SK-N-SH treated with all-trans-retinoic acid at 6 μM for 48 hours (cell line): ENCODE data around the gene ALMS1.
A peak's percentile ranks its signal among the peaks of the same experiment; 100 is the strongest.

Experiments used
- ATAC-seq: fragments of 200-7000 bp; cut with Tn5 transposase; 3 replicates; pipeline ENCODE4 v1.9.1; 2020; ENCODE audit warnings: mild to moderate bottlenecking, moderate library complexity
- ARNTL ChIP-seq: fragments of 450-650 bp; formaldehyde crosslinking; IDR thresholded peaks from 2 replicates; pipeline ENCODE4 v1.5.0; 2020; ENCODE audit warnings: low read depth, mild to moderate bottlenecking, moderate library complexity, borderline replicate concordance
- CREB5 ChIP-seq: fragments of 250-450 bp; sonication (Bioruptor Pico); IDR thresholded peaks from 2 replicates; pipeline ENCODE4 v1.5.1; 2020; ENCODE audit warnings: low read depth, mild to moderate bottlenecking, moderate library complexity
- CSDC2 ChIP-seq: fragments of 250-450 bp; sonication (Bioruptor Pico); IDR thresholded peaks from 2 replicates; pipeline ENCODE4 v1.5.0; 2020; ENCODE audit warnings: mild to moderate bottlenecking, moderate library complexity
- CSRNP3 ChIP-seq: fragments of 250-450 bp; sonication (Bioruptor Pico); IDR thresholded peaks from 2 replicates; pipeline ENCODE4 v1.5.1; 2021; ENCODE audit warnings: mild to moderate bottlenecking, moderate library complexity
- ESRRG ChIP-seq: fragments of 250-450 bp; sonication (Bioruptor Pico); IDR thresholded peaks from 2 replicates; pipeline ENCODE4 v1.6.1; 2021; ENCODE audit warnings: mild to moderate bottlenecking
- GLIS3 ChIP-seq: fragments of 250-450 bp; sonication (Bioruptor Pico); IDR thresholded peaks from 2 replicates; pipeline ENCODE4 v1.5.0; 2020; ENCODE audit warnings: mild to moderate bottlenecking, moderate library complexity
- OSR1 ChIP-seq: fragments of 250-450 bp; sonication (Bioruptor Pico); IDR thresholded peaks from 2 replicates; pipeline ENCODE4 v1.8.0; 2022; ENCODE audit warnings: moderate library complexity, mild to moderate bottlenecking, inconsistent platforms
- PATZ1 ChIP-seq: fragments of 250-450 bp; sonication (Bioruptor Pico); IDR thresholded peaks from 2 replicates; pipeline ENCODE4 v1.8.0; 2020; ENCODE audit warnings: mild to moderate bottlenecking, moderate library complexity, borderline replicate concordance
- PPARA ChIP-seq: fragments of 250-450 bp; sonication (Bioruptor Pico); IDR thresholded peaks from 2 replicates; pipeline ENCODE4 v1.5.0; 2020; ENCODE audit warnings: mild to moderate bottlenecking, borderline replicate concordance
- RARB ChIP-seq: fragments of 250-450 bp; sonication (Bioruptor Pico); IDR thresholded peaks from 2 replicates; pipeline ENCODE4 v1.8.0; 2021; ENCODE audit warnings: mild to moderate bottlenecking, moderate library complexity
- SNAI2 ChIP-seq: fragments of 250-450 bp; sonication (Bioruptor Pico); IDR thresholded peaks from 2 replicates; pipeline ENCODE4 v1.5.0; 2020; ENCODE audit warnings: mild to moderate bottlenecking, moderate library complexity
- TCF4 ChIP-seq: fragments of 250-450 bp; sonication (Bioruptor Pico); IDR thresholded peaks from 2 replicates; pipeline ENCODE4 v1.8.0; 2021; ENCODE audit warnings: mild to moderate bottlenecking, moderate library complexity, borderline replicate concordance
- TOX ChIP-seq: fragments of 250-450 bp; sonication (Bioruptor Pico); IDR thresholded peaks from 2 replicates; pipeline ENCODE4 v1.8.0; 2021; ENCODE audit warnings: mild to moderate bottlenecking, moderate library complexity, borderline replicate concordance
- ZC3H10 ChIP-seq: fragments of 250-450 bp; sonication (Bioruptor Pico); IDR thresholded peaks from 2 replicates; pipeline ENCODE4 v1.5.1; 2021; ENCODE audit warnings: mild to moderate bottlenecking, moderate library complexity
- ZFP3 ChIP-seq: fragments of 250-450 bp; sonication (Bioruptor Pico); IDR thresholded peaks from 2 replicates; pipeline ENCODE4 v1.5.0; 2020; ENCODE audit warnings: mild to moderate bottlenecking, moderate library complexity
- ZNF565 ChIP-seq: fragments of 450-650 bp; formaldehyde crosslinking; conservative IDR thresholded peaks from 2 replicates; pipeline ENCODE4 v1.5.0; 2020; ENCODE audit warnings: low read depth, mild to moderate bottlenecking, moderate library complexity
- ZNF70 ChIP-seq: fragments of 450-650 bp; formaldehyde crosslinking; IDR thresholded peaks from 2 replicates; pipeline ENCODE4 v1.5.0; 2020; ENCODE audit warnings: mild to moderate bottlenecking, moderate library complexity
- ZNF8 ChIP-seq: fragments of 450-650 bp; formaldehyde crosslinking; IDR thresholded peaks from 2 replicates; pipeline ENCODE4 v1.5.0; 2020; ENCODE audit warnings: mild to moderate bottlenecking, moderate library complexity
- TF ChIP-seq, protein P1 (sequence below): fragments of 250-450 bp; sonication (Bioruptor Pico); IDR thresholded peaks from 2 replicates; pipeline ENCODE4 v1.8.0; 2021; ENCODE audit warnings: low read depth, mild to moderate bottlenecking, moderate library complexity, borderline replicate concordance
- TF ChIP-seq, protein P2 (sequence below): fragments of 250-450 bp; sonication (Bioruptor Pico); IDR thresholded peaks from 2 replicates; pipeline ENCODE4 v1.5.0; 2020; ENCODE audit warnings: mild to moderate bottlenecking, moderate library complexity

The ALMS1 gene

DNA sequence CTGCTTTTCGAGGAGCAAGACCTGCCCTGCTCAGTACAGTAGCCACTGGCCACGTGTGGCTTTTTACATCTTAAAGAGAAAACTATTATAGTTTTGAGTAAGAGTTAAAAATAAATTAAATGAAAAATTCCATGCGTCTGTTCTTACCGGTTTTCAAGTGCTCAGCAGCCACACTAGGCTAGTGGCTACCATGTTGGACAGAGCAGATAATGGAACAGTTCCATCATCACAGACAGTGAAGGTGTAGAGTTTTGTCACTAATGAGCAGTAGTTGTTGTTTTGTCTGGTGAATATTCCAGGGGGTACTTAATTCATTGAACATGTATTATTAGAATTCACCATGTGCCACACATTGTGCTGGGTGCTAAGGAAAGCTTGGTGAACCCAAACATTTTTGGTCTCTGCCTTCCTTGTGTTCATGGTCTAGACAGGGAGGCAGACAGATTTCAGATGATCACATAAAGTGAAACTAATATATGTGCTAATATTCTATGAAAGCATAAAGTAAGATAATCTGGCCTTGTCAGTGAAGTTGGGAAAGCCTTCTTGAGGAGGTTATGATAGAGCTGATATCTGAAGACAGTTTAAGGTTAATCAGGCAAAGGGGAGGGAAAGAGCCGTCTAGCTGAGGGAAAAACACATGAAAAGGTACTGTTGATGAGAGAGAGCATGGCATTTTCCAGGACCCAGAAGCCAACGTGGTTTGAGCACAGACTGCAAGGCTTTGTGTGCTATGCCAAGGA is 1.4 kb downstream of the ALMS1 start:
- no peak for ATAC-seq
- TF ChIP-seq CREB5 (CRISPR knock-in tag) = no peak
- no peak for TF ChIP-seq ZNF565 (CRISPR knock-in tag)
- TF ChIP-seq ESRRG (CRISPR knock-in tag) = no peak
- no peak for TF ChIP-seq CSRNP3 (CRISPR knock-in tag)
- peak; percentile 59; the same call in 1 of the 2 replicates for TF ChIP-seq ZNF70 (CRISPR knock-in tag)
- no peak for TF ChIP-seq SNAI2 (CRISPR knock-in tag)

DNA sequence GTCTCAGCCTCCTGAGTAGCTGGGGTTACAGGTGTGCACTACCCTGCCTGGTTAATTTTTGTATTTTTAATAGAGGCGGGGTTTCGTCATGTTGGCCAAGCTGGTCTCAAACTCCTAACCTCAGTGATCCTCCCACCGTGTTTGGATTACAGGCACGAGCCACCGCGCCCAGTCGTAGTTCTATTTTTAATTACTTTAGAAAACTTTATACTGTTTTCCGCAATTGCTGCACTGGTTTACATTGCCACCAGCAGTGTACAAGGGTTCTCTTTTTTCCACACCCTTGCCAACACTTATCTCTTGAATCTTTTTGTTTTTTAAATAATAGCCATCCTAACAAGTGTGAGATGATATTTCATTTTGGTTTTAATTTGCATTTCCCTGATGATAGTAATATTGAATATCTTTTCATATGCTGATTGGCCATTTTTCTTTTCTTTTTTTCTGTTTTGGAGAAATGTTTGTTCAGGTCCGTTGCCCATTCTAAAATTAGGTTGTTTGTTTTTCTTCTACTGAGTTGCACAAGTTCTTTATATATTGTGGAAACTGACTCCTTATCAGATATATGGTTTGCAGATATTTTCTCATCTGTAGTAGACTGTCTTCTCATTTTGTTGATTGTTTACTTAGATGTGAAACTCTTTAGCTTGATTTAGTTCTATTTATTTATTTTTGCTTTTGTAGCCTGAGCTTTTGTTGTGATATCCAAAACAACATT is 16.9 kb downstream of the ALMS1 start:
- TF ChIP-seq CSRNP3 (CRISPR knock-in tag) = no peak
- TF ChIP-seq TOX (CRISPR knock-in tag) = no peak
- no peak for TF ChIP-seq ESRRG (CRISPR knock-in tag)
- TF ChIP-seq RARB = no peak
- no peak for TF ChIP-seq GLIS3 (CRISPR knock-in tag)
- no peak for TF ChIP-seq PATZ1 (CRISPR knock-in tag)
- no peak for TF ChIP-seq PPARA
- no peak for TF ChIP-seq CREB5 (CRISPR knock-in tag)
- no peak for TF ChIP-seq ZFP3
- TF ChIP-seq, protein P1, sequence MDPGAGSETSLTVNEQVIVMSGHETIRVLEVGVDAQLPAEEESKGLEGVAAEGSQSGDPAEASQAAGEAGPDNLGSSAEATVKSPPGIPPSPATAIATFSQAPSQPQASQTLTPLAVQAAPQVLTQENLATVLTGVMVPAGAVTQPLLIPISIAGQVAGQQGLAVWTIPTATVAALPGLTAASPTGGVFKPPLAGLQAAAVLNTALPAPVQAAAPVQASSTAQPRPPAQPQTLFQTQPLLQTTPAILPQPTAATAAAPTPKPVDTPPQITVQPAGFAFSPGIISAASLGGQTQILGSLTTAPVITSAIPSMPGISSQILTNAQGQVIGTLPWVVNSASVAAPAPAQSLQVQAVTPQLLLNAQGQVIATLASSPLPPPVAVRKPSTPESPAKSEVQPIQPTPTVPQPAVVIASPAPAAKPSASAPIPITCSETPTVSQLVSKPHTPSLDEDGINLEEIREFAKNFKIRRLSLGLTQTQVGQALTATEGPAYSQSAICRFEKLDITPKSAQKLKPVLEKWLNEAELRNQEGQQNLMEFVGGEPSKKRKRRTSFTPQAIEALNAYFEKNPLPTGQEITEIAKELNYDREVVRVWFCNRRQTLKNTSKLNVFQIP (CRISPR knock-in tag) = no peak
- TF ChIP-seq OSR1 (CRISPR knock-in tag) = no peak
- no peak for TF ChIP-seq ARNTL (CRISPR knock-in tag)
- no peak for TF ChIP-seq ZC3H10
- no peak for TF ChIP-seq ZNF8 (CRISPR knock-in tag)
- no peak for TF ChIP-seq ZNF565 (CRISPR knock-in tag)
- TF ChIP-seq ZNF70 (CRISPR knock-in tag) = no peak
- TF ChIP-seq CSDC2 (CRISPR knock-in tag) = no peak
- TF ChIP-seq, protein P2, sequence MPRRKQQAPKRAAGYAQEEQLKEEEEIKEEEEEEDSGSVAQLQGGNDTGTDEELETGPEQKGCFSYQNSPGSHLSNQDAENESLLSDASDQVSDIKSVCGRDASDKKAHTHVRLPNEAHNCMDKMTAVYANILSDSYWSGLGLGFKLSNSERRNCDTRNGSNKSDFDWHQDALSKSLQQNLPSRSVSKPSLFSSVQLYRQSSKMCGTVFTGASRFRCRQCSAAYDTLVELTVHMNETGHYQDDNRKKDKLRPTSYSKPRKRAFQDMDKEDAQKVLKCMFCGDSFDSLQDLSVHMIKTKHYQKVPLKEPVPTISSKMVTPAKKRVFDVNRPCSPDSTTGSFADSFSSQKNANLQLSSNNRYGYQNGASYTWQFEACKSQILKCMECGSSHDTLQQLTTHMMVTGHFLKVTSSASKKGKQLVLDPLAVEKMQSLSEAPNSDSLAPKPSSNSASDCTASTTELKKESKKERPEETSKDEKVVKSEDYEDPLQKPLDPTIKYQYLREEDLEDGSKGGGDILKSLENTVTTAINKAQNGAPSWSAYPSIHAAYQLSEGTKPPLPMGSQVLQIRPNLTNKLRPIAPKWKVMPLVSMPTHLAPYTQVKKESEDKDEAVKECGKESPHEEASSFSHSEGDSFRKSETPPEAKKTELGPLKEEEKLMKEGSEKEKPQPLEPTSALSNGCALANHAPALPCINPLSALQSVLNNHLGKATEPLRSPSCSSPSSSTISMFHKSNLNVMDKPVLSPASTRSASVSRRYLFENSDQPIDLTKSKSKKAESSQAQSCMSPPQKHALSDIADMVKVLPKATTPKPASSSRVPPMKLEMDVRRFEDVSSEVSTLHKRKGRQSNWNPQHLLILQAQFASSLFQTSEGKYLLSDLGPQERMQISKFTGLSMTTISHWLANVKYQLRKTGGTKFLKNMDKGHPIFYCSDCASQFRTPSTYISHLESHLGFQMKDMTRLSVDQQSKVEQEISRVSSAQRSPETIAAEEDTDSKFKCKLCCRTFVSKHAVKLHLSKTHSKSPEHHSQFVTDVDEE (CRISPR knock-in tag) = no peak
- TF ChIP-seq SNAI2 (CRISPR knock-in tag) = no peak
- TF ChIP-seq TCF4 (CRISPR knock-in tag) = no peak
- ATAC-seq = no peak
